Loucy (cell line): ENCODE data around the gene COX6A1.

Experiments used
- H2AFZ ChIP-seq: fragments of 200-600 bp; sonication (generic); 2 replicates; pipeline ENCODE4 v1.6.0; 2016; ENCODE audit warnings: antibody characterized with exemption, mild to moderate bottlenecking, low read length, moderate library complexity
- H3F3A ChIP-seq: fragments of 200-600 bp; 2 replicates; pipeline ENCODE4 v1.6.0; 2016; ENCODE audit warnings: antibody characterized with exemption, low read depth, mild to moderate bottlenecking
- H3K27me3 ChIP-seq: fragments of 200-600 bp; sonication (generic); 2 replicates; pipeline ENCODE4 v1.6.1; 2014; ENCODE audit warnings: low read length, mild to moderate bottlenecking; ENCODE audit not compliant: insufficient read depth, poor library complexity, severe bottlenecking
- H3K36me3 ChIP-seq: fragments of 200-600 bp; sonication (generic); 2 replicates; pipeline ENCODE4 v1.6.1; 2016; ENCODE audit warnings: low read length; ENCODE audit not compliant: insufficient read depth
- H3K4me1 ChIP-seq: fragments of 200-600 bp; sonication (generic); 2 replicates; pipeline ENCODE4 v1.5.1; 2014; ENCODE audit warnings: low read length, mild to moderate bottlenecking; ENCODE audit not compliant: insufficient read depth, poor library complexity, severe bottlenecking
- H3K4me2 ChIP-seq: fragments of 200-600 bp; sonication (generic); 2 replicates; pipeline ENCODE4 v1.6.0; 2014; ENCODE audit warnings: antibody characterized with exemption, low read length, low read depth, mild to moderate bottlenecking; ENCODE audit not compliant: poor library complexity, severe bottlenecking
- H3K4me3 ChIP-seq: fragments of 200-600 bp; sonication (generic); 2 replicates; pipeline ENCODE4 v1.5.1; 2014; ENCODE audit warnings: low read length, mild to moderate bottlenecking, mixed read lengths; ENCODE audit not compliant: poor library complexity, severe bottlenecking
- H3K79me2 ChIP-seq: fragments of 200-600 bp; sonication (generic); 2 replicates; pipeline ENCODE4 v1.6.1; 2014; ENCODE audit warnings: low read length; ENCODE audit not compliant: insufficient read depth
- H3K9ac ChIP-seq: fragments of 200-600 bp; sonication (generic); 2 replicates; pipeline ENCODE4 v1.6.0; 2014; ENCODE audit warnings: mild to moderate bottlenecking, low read depth, low read length, moderate library complexity; ENCODE audit not compliant: poor library complexity, severe bottlenecking
- H3K9me2 ChIP-seq: fragments of 200-600 bp; sonication (generic); replicated peaks from 2 replicates; pipeline ENCODE4 v1.6.1; 2016; ENCODE audit warnings: low read depth, low read length, mixed read lengths
- H3K9me3 ChIP-seq: fragments of 200-600 bp; sonication (generic); 2 replicates; pipeline ENCODE4 v1.6.1; 2014; ENCODE audit warnings: mild to moderate bottlenecking, antibody characterized with exemption, low read length, low read depth; ENCODE audit not compliant: insufficient read depth
- H4K20me1 ChIP-seq: fragments of 200-600 bp; sonication (generic); 2 replicates; pipeline ENCODE4 v1.6.0; 2014; ENCODE audit warnings: antibody characterized with exemption, low read length, mild to moderate bottlenecking; ENCODE audit not compliant: insufficient read depth, poor library complexity, severe bottlenecking
- EZH2phosphoT487 ChIP-seq: fragments of 200-600 bp; IDR thresholded peaks from 2 replicates; pipeline ENCODE4 v1.6.1; 2018; ENCODE audit warnings: antibody characterized with exemption, mild to moderate bottlenecking, moderate library complexity, borderline replicate concordance
- TF ChIP-seq, protein P1 (sequence below): fragments of 200-600 bp; sonication (generic); conservative IDR thresholded peaks from 2 replicates; pipeline ENCODE4 v1.5.1; 2014; ENCODE audit warnings: mild to moderate bottlenecking, antibody characterized with exemption, low read length

Gene COX6A1

DNA sequence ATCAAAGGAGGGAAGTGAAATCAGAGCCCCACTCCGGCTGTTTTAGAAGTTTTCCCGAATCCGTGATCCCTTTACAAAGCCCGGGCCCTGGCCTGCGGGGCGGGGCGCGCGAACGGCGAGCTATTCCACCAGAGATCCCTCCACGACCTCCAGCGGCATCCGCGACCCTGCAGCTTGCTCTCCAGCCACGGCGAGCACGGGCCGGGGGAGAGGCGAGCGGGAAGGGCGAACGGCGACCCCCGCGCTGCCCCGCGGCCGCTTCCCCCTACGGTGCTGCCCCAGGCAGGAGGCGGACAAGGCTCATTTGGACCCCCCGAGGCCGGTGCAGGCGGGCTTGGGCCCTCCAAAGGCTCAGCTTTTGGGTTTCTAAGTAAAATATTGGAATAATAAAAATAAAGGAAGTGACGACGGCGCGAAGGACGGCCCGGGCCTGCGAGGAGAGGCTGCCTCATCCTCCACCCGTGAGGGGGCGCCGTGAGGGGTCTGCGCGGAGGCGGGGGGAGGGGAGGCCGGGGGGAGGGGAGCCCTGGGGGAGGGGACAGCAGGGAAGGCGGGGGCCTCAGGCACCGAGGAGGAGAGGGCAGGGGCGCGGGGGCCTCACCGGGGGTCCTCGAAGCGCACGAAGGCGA, 31.0 kb downstream of the COX6A1 start:
- Histone ChIP-seq H3K4me1 (peaks cover 65% of the 10 kb centered on the region), H2AFZ (peak overlapping the region; percentile 83; the same call in 1 of the 2 replicates), H3K4me3 (peak overlapping the region; percentile 97), H3K9me2 (no peaks in the 10 kb centered on the region), H3K79me2 (peaks cover 79% of the 10 kb centered on the region), H3K9ac (peak overlapping the region; percentile 81), H3K27me3 (no peaks in the 10 kb centered on the region), H3F3A (no peaks in the 10 kb centered on the region), H3K36me3 (peaks cover 26% of the 10 kb centered on the region), H3K9me3 (no peaks in the 10 kb centered on the region), H3K4me2 (peak overlapping the region; percentile 96), H4K20me1 (peaks cover 55% of the 10 kb centered on the region)
- TF ChIP-seq EZH2phosphoT487: no peak
- TF ChIP-seq, protein P1, sequence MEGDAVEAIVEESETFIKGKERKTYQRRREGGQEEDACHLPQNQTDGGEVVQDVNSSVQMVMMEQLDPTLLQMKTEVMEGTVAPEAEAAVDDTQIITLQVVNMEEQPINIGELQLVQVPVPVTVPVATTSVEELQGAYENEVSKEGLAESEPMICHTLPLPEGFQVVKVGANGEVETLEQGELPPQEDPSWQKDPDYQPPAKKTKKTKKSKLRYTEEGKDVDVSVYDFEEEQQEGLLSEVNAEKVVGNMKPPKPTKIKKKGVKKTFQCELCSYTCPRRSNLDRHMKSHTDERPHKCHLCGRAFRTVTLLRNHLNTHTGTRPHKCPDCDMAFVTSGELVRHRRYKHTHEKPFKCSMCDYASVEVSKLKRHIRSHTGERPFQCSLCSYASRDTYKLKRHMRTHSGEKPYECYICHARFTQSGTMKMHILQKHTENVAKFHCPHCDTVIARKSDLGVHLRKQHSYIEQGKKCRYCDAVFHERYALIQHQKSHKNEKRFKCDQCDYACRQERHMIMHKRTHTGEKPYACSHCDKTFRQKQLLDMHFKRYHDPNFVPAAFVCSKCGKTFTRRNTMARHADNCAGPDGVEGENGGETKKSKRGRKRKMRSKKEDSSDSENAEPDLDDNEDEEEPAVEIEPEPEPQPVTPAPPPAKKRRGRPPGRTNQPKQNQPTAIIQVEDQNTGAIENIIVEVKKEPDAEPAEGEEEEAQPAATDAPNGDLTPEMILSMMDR: peak; percentile 30

DNA sequence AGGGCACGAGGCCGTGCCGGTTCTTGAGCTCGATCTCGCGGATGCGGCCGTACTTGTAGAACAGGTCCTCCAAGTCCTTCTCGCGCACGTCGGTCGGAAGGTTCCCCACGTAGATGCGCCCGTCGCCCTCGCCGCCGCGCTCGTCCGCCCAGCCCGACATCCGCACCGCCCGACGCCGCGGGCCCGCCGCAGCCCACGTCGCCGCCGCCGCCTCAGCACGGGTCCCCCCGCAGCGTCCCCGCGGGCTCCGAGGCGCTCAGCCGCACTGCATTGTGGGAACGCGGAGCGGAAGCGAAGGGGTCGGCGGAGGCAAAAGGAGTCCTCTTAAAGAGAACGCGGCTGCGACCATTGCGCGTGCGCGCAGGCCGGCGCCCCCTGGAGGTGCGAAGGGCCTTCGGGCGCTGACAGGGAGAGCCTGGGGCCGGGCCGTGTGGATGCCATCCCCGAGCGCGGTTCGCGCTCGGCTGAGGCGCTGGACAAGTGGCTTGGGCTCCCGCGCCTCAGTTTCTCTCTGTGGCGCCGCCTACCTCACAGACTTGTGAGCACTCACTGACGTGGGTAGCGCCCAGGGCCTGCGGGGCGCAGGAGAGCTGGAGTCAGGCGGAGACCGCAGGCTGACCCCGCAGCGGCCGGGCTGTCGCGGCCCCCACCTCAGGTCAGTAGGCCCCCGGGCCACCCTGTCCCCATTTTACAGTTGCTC, 31.7 kb downstream of the COX6A1 start, which contains the start of gene SRSF9:
SRSF9 (minus strand) TSS at position 299 of the 700 bp plus-strand sequence; CDS start at position 160, 139 bp downstream.
- no peaks in the 10 kb centered on the region for H3K9me3 ChIP-seq
- H3K4me2 ChIP-seq: peak within 1 kb of the TSS; percentile 97
- H3K79me2 ChIP-seq: peaks cover 72% of the 10 kb centered on the region
- H3K4me1 ChIP-seq: peaks cover 65% of the 10 kb centered on the region
- TF ChIP-seq, protein P1: peak; percentile 75
- no peak for TF ChIP-seq EZH2phosphoT487
- H4K20me1 ChIP-seq: peaks cover 48% of the 10 kb centered on the region
- no peaks in the 10 kb centered on the region for H3K9me2 ChIP-seq
- no peaks in the 10 kb centered on the region for H3K27me3 ChIP-seq
- peak within 1 kb of the TSS; percentile 97 for H2AFZ ChIP-seq
- H3K36me3 ChIP-seq: peaks cover 19% of the 10 kb centered on the region
- peak within 1 kb of the TSS; percentile 97 for H3K4me3 ChIP-seq
- peak within 1 kb of the TSS; percentile 81 for H3K9ac ChIP-seq
- H3F3A ChIP-seq: no peaks in the 10 kb centered on the region

DNA sequence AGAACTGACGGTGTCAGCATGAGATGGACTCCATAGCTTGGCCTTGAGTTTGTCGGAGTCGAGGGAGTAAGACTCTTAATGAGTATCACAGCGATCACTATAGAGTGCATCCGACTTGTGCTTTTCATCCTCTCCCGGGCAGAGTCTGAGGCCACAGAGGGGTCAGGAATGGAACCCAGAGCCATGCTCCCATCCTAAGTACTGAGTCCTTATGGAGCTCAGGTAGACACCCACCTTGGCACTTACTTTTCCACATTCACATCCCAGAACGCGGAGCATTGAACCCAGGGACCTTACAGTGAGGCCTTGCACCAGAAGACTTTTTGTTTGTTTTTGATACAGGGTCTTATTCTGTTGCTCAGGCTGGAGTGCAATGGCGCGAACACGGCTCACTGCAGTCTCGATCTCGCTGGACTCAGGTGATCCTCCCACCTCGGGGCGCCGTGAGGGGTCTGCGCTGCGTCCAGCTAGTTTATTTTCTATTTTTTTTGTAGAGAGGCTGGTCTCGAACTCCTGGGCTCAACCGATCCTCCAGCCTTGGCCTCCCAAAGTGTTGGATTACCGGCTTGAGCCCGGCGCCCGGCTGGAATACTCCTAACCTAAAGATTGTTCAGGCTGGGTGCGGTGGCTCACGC, 32.4 kb downstream of the COX6A1 start:
- Histone ChIP-seq H3K9ac (peak overlapping the region; percentile 81), H3K9me3 (no peaks in the 10 kb centered on the region), H3K4me3 (peak overlapping the region; percentile 97), H3K9me2 (no peaks in the 10 kb centered on the region), H3K4me2 (peak overlapping the region; percentile 97), H3K36me3 (peaks cover 12% of the 10 kb centered on the region; the same call in 1 of the 2 replicates), H3K4me1 (peaks cover 67% of the 10 kb centered on the region), H3F3A (no peaks in the 10 kb centered on the region; the same call in 1 of the 2 replicates), H3K79me2 (peaks cover 66% of the 10 kb centered on the region), H3K27me3 (no peaks in the 10 kb centered on the region), H2AFZ (peak overlapping the region; percentile 97), H4K20me1 (peaks cover 42% of the 10 kb centered on the region)
- TF ChIP-seq, protein P1: no peak
- no peak for TF ChIP-seq EZH2phosphoT487
